CD4-positive, alpha-beta T cell treated with Interleukin-6 at 100 ng/mL for 8 hours (primary cell): ENCODE results near the gene BCS1L.

Experiments used
- DNase-seq: peaks from one replicate; pipeline ENCODE4 v3.0.0-alpha.2; 2020; ENCODE audit warnings: mixed read lengths, low spot score

Gene BCS1L, protein sequence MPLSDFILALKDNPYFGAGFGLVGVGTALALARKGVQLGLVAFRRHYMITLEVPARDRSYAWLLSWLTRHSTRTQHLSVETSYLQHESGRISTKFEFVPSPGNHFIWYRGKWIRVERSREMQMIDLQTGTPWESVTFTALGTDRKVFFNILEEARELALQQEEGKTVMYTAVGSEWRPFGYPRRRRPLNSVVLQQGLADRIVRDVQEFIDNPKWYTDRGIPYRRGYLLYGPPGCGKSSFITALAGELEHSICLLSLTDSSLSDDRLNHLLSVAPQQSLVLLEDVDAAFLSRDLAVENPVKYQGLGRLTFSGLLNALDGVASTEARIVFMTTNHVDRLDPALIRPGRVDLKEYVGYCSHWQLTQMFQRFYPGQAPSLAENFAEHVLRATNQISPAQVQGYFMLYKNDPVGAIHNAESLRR

DNA sequence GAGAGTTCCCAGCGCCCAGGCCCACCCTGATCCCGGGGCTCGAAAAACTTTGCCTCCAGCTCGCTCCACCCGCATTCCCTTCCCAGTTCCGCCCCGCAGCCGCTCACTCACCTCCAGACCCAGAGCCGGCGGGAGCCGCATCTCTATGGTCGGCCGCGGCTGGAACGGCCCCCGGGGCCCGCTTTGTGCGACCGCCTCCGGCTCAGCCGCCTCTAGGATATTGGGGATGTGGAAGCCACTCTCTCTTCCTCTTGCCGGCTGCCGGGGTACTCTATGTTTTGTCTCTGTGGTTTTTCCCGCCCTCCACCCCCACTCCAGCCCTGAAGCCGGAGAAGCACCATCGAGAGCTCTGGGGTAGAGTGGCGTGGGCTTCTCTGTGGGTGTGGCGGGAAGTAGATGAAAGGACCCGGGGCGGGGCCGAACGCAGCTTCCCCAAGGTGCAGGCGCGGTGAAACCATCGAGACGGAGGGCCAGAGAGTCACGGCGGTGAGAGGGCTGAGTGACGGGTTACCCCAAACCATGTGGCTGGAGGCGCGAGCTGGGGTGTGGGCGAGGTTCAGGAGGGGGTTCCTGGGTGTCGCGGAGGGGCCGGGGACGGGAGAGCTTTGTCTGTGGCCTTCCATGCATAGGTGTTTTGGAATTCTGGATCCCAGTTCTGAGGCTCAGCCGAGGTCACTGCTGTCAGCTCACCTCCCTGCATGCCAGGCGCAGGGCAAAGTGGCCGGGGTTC is at the start of gene BCS1L, which contains the start of gene ZNF142:
Gene BCS1L, plus strand, starts transcription at position 426 of the 730 bp plus-strand sequence. CDS start 1,305 bp downstream, outside the sequence.
Gene ZNF142, minus strand, starts transcription at position 366 of the 730 bp plus-strand sequence. CDS start 3,194 bp downstream, outside the sequence.
- peak; percentile 93 for DNase-seq

DNA sequence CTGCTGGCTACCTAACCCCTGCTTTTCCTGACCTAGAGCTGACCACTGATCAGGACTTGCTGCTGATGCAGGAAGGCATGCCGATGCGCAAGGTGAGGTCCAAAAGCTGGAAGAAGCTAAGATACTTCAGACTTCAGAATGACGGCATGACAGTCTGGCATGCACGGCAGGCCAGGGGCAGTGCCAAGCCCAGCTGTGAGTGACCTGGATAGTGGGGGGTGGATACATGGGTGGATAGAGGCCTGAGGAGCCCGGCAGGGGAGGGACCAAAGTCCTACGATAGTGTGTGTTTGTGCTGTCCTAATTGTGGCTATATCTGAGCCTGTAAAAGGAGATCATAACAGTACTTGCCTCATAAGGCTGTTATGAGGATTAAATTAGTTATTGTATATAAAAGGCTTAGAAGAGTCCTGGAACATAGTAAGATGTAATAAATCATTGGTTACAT is 43.6 kb upstream of the BCS1L start:
- no peak for DNase-seq

DNA sequence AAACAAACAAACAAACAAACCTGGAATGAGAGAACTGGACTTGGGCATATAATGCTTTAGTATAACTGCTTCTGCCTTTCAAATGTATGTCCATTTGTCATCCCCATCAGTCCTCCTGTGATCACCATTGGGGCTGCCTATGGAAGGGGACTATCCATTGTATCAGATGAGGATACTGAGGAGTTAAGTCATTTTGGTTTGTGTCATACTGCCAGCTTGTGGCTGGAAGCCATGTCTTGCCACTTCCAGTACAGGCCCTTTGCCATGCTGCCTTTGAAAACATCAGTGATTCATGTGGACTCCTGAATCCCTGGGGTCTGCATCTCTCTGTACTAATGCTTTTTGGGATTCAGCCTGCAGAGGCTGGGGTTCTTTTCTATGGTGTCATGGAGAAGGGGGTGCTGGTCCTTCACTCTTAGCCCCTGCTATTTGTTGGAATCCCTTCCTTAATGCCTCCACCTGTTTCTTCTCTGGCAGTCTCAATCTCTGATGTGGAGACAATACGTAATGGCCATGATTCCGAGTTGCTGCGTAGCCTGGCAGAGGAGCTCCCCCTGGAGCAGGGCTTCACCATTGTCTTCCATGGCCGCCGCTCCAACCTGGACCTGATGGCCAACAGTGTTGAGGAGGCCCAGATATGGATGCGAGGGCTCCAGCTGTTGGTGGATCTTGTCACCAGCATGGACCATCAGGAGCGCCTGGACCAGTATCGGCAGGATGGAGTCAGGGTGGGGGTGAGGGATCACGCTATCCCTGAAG is 41.2 kb upstream of the BCS1L start:
- no peak for DNase-seq

DNA sequence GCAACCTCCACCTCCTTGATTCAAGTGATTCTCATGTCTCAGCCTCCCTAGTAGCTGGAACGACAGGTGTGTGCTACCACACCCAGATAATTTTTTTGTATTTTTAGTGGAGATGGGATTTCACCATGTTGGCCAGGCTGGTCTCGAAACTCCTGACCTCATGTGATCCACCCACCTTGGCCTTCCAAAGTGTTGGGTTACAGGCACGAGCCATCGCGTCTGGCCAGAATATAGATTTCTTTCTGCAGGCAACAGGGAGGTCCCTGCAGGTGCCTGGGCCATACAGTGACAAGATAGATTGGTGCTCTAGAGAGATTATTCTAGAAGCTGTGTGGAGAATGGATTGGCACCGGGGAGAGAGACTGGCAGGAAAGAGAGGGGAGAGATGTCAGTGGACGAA is 38.5 kb upstream of the BCS1L start:
- DNase-seq, result no peak

DNA sequence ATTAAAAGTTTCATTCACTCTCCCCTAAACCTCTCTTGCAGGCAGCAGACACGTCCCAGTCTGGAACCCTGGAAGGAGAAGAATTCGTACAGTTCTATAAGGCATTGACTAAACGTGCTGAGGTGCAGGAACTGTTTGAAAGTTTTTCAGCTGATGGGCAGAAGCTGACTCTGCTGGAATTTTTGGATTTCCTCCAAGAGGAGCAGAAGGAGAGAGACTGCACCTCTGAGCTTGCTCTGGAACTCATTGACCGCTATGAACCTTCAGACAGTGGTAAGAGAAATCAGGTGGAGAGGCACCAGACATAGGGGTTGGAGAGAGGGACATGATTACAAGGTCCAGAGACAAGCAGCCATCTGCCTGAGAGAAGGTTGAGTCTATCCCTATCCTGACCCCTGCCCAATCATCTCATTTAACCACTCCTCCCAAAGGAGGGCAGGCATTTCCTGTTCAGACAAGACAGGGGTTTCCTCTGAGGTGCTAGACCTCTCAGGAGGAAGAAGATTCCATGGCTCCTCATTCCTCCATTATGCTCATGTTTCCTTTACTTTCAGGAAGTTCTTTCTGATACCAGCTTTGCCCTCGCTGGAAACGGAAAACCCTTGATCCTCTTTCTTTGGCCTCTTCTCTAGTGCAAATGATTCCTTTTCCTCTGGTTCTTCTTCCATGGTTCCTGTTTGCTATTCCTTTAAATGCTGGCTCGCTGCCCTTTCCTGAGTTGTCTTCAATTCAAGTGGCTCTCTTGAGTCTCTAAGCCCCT is 36.7 kb upstream of the BCS1L start:
- no peak for DNase-seq

DNA sequence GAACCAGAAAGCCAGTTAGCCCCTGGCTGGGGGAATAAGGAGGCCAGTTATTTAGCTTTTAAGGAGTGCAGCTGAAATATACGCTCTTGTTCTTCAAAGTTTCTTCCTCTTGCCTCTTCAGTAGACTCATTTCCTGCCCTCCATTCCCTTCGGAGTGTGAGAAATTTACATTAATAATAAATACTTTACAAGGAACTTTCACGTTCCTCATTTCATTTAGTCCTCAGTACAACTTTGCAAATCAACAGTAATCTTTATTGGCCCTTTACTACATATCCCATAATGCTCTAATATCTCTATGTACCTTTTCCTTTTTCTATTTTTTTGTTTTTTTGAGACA is 36.1 kb upstream of the BCS1L start:
- DNase-seq, result no peak

DNA sequence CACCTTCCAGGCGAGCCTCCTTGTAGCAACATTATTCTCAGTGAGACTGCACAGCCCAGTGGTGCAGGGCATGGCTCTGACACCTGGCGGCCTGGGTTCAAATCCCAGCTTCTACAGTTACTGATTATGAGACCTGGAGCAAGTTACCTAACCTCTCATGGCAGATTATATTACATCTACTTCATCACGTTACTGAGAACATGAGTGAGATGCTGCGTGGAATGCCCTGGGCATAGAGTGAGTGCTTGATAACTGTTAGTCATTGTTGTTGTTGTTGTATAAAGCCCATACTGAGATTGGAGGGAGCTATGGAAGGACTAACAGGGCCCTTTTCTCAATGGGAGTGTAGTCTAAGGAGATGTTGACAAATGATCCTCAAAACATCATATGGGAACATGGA is 33.1 kb upstream of the BCS1L start:
- DNase-seq, result no peak

DNA sequence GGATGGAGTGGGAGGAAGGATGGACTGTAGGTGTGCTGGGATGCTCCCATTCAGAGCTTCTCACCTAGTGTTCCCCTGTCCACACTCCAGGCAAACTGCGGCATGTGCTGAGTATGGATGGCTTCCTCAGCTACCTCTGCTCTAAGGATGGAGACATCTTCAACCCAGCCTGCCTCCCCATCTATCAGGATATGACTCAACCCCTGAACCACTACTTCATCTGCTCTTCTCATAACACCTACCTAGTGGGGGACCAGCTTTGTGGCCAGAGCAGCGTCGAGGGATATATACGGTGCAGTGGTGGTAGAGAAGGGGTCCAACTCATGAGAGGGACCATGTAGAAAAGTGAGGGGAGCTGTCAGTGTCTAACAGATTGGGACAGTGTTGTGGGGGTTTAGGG is 31.5 kb upstream of the BCS1L start:
- no peak for DNase-seq

DNA sequence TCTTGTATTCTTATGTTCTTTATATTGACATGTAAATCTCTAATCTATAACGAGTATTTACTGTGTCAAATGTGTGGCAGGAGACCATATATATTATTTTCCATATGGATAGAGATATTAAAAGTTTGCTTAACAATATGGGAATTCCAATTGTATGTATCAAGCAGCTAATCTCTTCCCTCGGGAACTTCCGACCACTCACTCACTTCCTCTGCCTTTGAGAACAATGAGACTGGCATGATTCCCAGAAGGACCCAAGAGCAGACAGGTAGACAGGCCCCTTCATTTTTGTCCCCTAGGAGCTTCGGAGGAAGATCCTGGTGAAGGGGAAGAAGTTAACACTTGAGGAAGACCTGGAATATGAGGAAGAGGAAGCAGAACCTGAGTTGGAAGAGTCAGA is 27.6 kb upstream of the BCS1L start:
- DNase-seq, result no peak

DNA sequence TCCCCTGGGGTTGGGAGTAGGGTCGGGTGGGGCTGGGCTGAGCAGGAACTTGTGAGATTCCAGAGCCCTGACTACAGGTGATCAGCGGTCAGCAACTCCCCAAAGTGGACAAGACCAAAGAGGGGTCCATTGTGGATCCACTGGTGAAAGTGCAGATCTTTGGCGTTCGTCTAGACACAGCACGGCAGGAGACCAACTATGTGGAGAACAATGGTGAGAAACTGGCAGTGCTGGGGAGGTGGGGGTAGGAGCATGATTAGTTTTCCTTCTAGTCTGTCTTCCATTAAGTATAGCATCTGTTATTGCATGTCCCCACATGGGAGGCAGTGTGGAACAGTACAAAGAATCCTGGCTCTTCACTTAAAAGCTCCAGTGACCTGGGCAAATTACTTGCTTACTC is 23.8 kb upstream of the BCS1L start:
- no peak for DNase-seq

DNA sequence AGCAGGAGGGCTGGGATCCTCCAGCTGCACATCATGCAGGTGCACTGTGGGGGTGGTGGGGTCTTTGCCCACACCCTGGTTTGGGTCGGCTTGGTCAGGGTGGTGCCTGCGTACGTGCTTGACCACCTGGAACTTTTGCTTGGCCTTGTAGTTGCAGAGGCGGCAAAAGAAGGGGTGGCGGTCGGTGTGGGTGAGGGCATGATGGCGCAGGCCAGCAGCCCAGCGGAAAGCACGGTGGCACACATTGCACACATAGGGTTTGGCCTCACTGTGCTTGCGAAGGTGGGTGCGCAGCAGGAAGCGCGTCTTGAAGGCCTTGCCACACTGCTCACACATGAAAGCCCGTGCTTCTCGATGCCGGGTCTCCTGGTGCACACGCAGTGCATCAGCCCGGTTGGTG is 21.1 kb upstream of the BCS1L start:
- no peak for DNase-seq

DNA sequence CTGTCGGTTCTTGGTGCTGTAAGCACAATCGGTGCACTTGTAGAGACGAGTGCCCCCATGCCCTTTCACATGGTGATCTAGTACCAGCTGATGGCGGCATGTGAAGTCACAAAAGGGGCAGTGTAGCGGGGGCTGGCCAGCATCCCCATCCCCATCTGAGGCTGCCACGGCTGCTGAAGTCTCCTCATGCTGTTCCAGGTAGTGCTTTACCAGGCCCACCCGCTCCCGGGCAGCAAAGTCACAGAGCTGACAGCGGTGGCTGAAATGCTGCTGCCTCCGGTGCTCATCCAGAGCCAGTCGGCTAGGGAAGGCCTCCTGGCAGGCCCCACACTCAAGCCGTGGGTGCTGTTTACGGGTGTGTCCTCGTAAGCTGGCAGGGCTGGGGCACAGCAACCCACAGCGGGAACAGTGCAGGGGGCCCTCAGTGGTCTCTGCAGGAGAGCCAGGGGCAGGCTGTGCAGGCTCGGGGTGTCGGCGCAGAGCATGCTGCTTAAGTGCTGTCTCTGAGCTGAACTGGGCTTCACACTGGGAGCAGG is 17.3 kb upstream of the BCS1L start:
- DNase-seq, result no peak

DNA sequence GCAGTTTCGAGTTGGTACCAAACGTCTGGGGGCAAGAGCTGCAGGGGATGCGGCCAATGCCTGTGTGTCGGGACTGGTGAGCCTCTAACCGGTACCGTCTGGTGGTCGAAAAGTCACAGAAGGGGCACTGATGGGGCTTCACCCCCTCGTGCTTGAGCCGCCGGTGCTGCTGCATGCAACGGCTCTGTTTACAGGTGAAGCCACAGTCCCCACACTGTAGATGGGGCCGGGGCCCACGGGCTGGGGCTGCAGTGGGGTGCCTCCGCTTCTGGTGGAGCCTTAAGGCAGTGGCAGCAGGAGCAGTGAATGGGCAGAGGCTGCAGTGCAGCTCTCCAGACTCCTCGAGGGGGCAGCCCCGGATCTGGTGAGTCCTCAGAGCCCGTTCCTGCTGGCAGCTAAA is 16.7 kb upstream of the BCS1L start:
- DNase-seq, result no peak

DNA sequence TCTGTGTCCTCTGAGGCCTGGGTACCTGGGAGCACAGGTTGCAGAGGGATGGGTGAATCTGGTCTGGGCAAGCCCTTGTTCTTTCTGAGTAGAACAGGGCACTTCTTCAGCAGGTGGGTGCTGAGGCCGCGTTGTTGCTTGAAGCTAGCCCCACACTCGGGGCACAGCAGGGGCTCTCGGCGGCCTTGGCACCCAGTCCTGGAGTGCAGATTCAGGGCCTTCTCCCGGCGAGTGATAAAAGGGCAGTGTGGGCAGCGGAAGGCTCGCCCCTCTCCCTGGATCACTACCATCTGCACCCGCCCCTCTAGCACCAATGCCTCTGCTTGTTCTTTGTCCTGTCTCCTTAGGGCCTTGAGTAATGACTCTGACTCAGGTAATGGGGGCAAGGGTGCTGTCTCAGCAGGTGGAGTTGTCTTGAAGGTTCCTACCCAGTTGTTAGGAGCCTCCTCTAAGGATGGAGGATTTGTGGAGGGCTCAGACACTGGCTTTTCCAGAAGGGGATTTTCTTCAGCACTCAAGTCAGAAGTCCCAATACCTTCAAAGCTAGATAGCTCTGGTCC is 15.7 kb upstream of the BCS1L start:
- no peak for DNase-seq

DNA sequence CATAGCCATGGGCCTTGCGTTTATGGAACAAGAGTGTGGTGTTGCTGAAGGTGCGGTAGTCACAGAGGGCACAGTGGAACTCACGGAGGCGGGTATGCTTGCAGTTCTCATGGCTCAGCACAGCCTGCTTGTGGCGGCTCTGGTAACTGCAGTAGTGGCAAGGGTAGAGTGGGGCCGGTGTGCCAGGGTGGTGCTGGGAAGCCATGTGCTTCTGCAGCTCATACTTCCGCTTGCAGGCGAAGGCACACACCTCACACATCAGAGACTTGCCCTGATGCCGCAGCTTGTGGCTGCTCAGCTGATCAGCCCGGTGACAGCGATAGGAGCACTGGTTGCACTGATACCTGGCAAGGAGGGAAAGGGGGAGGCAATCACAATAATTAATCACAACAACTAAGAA is 14.8 kb upstream of the BCS1L start:
- no peak for DNase-seq

DNA sequence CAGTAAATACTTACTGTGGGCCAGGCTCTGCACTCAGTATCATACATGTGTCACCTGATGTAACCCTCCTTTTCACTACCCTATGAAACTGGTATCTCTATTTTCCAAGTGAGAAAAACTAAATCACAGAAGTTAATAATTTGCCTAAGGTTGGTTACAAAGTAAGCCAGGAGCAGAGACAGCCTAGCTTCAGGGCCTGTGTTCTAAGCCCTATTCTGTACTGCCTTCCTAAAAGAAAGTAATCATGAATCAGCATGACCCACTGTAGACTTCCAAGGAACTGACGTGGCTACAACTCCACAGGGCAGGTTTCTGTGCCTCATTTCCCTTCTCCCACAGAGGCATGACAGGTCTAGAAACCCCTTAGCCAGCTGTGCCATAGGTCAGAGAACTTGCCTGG is 14.4 kb upstream of the BCS1L start:
- no peak for DNase-seq

DNA sequence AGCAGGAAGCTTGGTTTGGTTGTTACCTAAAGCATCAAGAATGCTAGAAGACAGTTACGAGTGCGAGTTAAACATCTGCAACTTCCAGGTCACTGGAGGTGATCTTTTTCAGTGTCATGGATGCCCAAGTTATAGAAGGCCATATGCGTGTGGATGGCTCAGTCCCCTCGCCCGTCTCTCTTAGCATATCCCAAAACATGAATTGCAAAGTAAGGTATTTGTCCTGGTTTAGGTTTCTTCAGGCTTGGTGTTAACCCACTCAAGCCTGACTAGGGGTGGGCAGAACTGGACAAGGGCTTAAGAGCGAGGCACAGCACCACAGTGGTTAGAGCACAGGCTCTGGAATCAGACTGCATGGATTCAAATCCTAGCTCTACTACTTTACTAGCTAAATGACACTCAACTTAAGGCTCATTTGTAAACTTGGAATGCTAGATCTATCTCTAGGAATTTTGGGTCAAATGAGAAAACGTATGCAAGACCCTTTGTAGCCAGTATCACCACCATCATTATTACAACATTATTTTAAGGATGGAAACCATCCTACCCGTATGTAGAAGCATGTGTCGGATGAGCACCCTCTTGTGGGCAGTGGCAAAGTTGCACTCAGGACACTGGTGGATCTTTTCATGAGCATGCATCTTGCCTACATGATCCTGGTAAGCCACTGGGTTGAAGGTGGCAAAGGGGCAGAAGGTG is 11.2 kb upstream of the BCS1L start:
- DNase-seq, result peak; percentile 53

DNA sequence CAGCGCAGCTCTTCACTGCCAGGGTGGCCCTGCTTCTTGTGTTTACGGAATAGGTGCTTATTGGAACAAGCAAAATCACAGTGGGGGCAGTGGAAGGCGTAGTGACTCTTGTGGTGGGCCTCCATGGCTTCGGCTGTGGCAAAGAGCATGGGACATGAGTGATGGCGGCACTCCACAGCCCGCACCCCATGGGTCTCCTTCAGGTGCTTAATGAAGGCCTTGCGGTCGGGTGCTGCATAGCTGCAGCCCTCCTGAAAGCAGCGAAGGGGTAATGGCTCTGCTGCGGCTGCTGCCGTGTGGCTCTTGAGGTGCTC is 10.7 kb upstream of the BCS1L start:
- DNase-seq, result no peak

DNA sequence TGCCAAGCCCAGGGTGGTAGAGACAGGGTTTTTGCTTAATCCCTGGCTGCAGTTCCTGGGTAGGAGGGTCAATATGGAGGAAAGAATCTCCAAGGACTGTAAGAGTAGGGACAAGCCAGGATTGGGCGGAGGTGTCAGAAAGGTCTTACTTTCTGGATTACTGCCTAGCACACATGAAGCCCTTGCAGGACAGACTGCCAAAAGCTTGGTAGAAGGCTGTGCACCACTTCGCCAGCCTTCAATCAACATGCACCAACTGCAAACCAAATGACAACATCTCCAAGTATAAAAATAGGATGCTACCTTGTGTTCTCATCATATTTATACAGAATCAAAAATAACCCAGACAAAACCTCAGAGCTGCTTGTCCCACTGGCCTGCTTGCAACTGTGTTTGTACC is 3.7 kb upstream of the BCS1L start:
- DNase-seq, result no peak

DNA sequence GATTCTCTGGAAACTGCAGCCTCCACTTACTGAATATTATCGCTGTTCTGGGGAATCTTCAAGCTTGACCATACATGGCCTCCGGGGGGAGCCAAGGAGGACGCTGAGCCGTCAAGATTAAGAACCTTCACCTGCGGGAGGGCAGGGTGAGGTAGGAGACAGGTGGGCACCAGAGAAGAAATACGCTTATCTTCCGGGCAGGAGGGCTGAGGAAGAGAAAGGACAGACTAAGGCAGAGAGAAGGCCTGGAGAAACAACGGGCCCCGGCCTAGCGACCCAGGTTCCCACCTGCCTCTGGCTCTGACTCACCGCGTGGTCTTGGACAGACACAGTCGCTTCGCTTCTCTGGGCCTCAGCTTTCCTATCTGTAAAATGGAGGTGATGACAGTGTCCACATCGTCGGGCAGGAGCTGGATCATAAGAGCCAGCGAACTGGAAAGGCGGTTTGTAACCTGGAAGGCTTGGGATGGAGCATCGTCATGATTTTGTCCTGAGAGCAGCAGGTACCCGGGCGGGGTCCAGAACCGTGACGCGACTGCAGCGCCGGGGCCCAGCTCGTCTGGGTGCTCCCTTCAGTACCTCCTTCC is 719 bp upstream of the BCS1L start:
- DNase-seq, result peak; percentile 34

DNA sequence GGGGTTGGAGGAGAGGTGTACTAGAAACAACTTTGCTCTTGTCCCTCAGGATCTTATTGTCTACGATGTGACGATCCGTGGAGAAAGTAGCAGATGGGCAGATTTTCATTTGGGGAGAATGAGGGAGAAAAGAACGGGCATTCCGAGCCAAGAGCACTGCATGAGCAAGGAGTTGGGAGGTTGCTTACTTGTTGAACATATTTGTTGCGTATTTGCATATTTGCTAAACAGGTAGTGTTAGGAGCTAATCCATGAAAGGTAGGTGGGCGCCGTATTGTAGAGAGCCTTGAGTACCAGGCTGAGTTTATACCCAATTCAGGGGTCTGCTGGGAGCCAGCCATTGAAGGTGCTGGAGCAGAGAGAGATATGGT is 490 bp downstream of the BCS1L start:
- DNase-seq, result no peak
